SW 1271 (cell line): ENCODE measurements around the gene OXGR1.

Source experiments
- DNase-seq, 2 experiments: peaks; one replicate each; lab custom pipeline; 2025; lab: John Stamatoyannopoulos, UW

Gene OXGR1

GRCh38 chr13:96963786-96964475, 30.3 kb downstream of the OXGR1 start:
- peak in 1 of 2 experiments; percentile 19 for DNase-seq

DNA sequence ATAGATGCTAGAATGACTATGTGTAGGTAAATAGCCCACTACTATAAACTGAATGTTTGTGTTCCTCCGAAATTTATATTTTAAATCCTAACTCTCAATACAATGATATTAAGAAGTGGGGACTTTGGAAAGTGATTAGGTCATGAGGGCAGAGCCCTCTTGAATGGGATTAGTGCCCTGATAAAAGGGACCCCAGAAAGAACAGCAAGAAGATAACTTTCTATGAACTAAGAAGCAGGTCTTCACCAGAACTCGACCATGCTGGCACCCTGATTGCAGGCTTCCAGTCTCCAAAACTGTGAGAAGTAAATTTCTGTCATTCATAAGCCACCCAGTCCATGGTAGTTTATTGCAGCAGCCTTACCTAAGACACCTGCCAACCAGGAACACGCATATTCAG, 33.9 kb downstream of the OXGR1 start:
- DNase-seq = no peak

DNA sequence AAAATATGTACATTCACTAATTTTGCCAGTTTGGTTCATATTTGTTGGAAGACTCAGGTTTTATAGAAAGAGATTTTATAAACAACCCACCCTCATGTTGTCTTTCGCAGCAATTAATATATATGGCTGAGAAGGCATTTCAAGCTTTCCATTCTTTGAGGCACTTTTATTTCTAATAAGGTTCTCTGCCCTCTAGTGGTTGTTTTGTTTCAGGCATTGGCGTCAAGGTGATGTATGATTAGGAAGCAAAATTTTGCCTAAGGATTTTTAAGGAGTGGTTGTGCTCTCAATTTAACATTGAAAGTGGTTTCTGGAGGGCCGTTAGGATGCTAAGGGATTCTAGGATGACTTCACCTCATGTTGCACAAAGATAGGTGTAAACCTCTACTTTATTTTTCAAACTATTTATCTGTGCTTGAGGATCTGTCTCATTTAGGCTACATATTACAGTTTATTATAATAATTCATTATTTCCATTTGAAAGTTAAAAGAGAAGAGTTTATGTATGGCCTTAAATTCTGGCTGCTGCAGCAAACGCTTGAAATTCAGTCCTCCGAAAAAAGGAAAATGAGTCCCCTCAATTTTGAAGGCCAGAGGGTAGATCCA, 35.9 kb downstream of the OXGR1 start:
- peak in 1 of 2 experiments; percentile 45 for DNase-seq

GRCh38 chr13:96952595-96952994, 41.7 kb downstream of the OXGR1 start:
- no peak for DNase-seq

DNA sequence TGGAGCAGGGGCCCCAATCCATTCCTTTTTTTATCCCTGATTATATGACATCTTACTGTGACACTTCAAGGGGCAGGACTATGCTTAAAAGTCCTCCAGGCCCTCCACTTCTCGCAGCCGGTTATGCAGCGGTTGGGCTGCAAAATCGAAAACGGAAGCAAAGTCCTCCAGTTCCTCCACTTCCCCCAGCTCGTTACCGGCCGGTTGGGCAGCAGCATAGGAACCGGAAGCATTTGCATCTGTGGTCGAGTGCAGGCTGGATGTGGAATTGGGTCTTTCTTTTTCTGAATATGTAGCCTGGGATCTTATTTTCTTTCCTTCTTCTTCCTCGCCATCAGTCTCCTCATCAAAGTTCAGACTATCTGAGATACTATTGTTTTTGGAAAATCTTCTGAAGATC, 46.1 kb downstream of the OXGR1 start:
- DNase-seq = no peak

DNA sequence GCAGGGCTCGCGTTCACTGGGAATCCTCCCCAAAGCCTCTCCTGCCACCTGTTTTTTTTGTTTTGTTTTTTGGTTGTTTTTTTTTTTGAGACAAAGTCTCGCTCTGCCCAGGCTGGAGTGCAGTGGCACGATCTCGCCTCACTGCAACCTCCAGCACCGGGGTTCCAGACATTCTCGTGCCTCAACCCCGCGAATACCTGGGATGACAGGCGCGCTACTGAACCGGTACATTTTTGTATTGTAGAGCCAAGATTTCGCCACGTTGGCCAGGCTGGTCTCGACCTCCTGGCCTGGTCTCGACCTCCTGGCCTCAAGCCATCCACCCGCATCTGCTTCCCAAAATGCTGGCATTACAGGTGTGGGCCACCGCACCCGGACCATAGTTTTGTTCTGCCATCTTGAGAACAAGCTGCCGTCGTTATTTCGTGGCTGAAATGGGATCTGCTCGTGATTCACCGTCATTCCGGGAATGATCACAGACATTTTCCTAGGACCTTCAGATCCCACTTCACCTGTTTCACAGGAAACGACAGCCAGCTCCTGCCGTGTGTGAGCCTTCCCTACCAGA, 46.8 kb downstream of the OXGR1 start:
- no peak for DNase-seq

DNA sequence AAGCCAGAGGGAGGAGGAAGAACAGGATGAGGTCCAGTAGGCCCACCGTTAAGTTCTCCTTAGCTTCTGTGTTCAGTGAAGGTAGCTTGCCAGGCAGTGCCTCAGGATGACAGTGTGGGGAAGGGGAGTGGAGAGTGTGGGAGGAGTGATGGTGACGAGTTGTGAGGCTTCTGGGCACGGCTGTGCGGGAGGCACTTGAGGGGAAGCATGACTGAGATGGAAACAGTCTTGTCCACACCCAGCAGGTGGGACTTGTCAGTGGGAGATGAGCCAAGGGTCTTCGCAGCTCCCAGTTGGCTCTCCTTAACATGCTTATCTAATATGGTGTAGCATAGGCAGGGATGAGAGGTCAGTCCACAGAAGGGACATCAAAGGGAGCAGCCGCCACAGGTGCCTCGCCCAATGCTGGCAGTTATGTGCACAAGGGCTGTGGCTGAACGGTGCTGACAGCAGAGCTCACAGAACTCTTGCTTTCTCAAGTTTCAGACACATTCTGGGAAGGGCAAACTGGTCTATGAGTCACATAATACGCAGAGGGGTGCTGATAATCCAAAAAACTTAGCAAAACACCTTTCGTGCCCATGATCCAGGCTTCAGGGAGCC, 47.5 kb downstream of the OXGR1 start:
- DNase-seq = no peak

- DNase-seq = no peak
Observed at GRCh38 chr13:96940961-96941360, 53.3 kb downstream of the OXGR1 start.

DNA sequence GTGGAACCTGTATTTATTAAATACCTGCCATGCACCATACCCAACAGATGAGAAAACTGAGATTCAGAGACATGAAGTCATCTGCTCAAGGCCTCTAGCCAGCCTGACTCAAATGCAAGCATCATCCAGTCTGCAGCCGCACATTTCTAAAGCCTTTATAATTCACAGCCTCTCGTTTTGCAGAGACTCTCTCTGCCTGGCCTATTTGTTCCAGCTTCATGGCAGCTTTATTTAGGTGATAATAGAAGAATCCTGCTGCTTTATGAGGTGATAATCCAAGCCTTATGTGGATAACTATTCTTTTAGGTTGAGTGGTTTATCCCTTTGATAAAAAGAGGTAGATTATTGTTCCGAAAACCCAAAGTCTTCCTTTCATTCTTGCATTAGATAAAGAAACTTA, 58.4 kb downstream of the OXGR1 start:
- DNase-seq = no peak
